ENCODE measurements around the gene SMIM35.

SMIM35 gene

GRCh38 chr11:118007040-118007439 is 79.7 kb downstream of the SMIM35 start:
- H3K4me3 ChIP-seq (ENCODE audit: low read length), result no peak overlapping the region
- no peak for DNase-seq (ENCODE audit: low read depth)

DNA sequence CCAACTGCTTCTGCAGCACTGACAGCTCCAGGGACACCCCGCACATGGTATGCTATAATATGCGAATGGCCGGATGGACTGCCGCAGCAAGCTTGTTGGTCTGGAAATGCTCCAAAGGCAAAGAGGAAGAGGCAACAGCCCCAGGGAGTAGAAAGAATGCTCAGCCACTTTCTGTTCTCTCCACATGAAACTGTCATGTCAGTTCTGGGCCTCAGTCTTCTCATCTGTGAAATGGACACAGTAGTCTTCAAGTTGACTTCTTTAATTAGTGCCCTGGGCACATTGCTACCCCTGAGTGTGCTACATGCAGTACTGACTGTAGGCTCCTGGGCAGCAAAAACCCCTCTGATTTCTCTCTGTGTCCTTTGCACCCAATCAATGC is 80.6 kb downstream of the SMIM35 start:
- no peak for DNase-seq (ENCODE audit: low read depth)
- no peak for TF ChIP-seq CTCF (IDR thresholded peaks at IDR 0.05; ENCODE audit: insufficient read depth, low read depth, low read length, missing control alignments)
- no peak overlapping the region for H3K4me3 ChIP-seq (ENCODE audit: low read length)

More at GRCh38 chr11:118007040-118007439, 79.7 kb downstream of the SMIM35 start:
- no peak for TF ChIP-seq CTCF (IDR thresholded peaks at IDR 0.05; ENCODE audit: insufficient read depth, low read depth, low read length, missing control alignments)

GRCh38 chr11:118005224-118006152 is 81.3 kb downstream of the SMIM35 start:
- H3K4me3 ChIP-seq (ENCODE audit: low read length), result no peak overlapping the region
- no peak for TF ChIP-seq CTCF (IDR thresholded peaks at IDR 0.05; ENCODE audit: insufficient read depth, low read depth, low read length, missing control alignments)

DNA sequence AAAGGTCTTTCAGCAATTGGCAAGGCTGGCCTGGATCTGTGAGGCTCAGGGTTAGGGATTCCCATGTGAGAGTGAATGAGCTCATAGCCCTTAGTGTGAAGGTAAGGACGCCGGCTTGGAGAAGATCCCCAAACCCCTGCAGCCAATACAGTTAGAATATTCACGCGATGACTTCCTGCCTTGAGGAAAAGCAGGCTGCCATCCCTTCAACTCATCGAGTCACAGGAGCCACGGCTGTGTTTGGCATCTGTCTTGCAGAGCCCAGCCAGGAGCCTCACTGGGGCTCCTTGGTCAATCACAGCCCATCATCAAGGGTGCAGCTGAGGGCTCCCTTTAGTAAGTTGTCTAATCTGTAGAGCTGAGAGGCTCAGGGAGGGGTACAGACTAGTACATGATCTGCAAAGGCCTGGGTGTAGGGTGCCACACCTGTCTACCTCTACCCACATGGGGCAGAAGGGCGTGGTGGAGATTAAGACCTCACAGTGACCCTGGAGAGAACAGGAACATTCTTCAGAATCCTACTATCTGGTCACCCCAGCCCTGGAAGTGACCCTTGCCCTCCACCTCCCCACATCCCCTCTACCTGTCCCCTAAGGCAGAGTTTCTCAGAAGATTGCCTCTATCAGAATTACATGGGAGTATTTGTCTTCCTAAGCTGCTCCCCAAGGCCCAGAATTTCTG is 82.1 kb downstream of the SMIM35 start:
- DNase-seq (ENCODE audit: low read depth), result no peak
- H3K4me3 ChIP-seq (ENCODE audit: low read length), result no peak overlapping the region
- TF ChIP-seq CTCF (IDR thresholded peaks at IDR 0.05; ENCODE audit: insufficient read depth, low read depth, low read length, missing control alignments), result no peak

More at GRCh38 chr11:118005224-118006152, 81.3 kb downstream of the SMIM35 start:
- DNase-seq (ENCODE audit: low read depth), result no peak

DNA sequence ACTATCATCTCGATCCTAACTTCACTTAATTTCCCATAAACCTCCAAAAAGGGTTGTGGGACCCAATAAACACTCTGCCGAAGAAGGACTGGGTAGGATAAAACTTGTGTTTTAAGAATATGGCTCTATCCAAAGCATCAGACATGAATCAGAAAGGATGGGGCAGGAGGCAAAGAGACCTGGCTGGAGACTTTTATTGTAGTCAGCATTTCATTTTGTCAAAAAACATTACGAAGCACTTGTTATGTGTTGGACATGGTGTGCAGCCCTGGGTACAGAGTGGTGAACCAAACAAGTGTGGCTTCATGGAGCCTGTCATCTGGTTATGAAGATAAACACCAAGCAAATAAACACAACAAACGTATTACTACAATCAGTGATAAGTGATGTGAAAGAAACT is 83.3 kb downstream of the SMIM35 start:
- TF ChIP-seq CTCF (IDR thresholded peaks at IDR 0.05; ENCODE audit: insufficient read depth, low read depth, low read length, missing control alignments), result no peak
- no peak overlapping the region for H3K4me3 ChIP-seq (ENCODE audit: low read length)
- no peak for DNase-seq (ENCODE audit: low read depth)

DNA sequence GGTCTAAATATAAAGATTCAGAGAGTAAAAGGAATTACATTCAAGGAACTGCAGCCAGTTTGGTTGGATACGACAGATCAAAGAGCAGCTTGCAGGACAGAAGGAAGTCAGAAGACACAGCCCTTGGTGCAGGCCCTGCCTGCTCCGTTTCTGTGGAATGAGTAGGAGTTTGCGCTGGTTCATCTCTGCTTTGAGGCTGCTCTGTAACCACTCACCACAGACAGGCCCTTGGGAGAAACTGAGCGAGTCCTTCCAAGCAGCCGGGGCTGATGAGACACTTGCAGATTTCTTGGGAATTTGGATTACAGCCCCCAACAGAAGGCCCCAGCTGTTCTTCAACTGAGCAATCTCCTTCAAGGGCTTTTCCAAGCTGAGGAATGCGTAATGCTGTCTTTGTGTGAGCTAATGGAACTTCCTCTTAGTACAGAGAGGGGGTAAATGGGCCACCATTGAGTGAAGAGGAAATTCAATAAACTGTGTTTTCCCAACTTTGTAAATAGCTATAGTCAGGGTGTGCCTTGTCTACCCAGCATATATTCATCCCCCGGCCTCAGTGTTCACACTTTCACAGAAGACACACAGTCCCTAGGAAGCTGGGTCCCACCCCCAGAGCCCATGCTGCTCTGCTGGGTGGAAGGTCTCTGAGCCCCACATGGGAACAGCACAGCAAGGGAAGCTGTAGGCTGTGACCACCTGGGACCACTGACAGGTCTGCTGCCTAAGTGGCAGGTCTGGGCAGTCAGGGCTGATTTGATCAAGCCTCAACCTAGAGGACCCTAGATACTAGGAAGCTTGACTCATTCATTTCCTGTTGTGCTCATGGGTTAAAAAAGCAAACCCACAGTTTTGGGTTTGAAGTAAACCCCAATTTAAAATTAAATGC is 84.0 kb downstream of the SMIM35 start:
- TF ChIP-seq CTCF (IDR thresholded peaks at IDR 0.05; ENCODE audit: insufficient read depth, low read depth, low read length, missing control alignments), result no peak
- H3K4me3 ChIP-seq (ENCODE audit: low read length), result no peak overlapping the region
- DNase-seq (ENCODE audit: low read depth), result no peak

Measured in epithelial cell of esophagus (primary cell).